GM18951 (cell line): ENCODE results near the gene CALCR.

Experiments used
- POLR2A ChIP-seq: IDR thresholded peaks from 4 replicates; pipeline ENCODE4 v1.6.1; 2011; ENCODE audit warnings: mild to moderate bottlenecking; ENCODE audit not compliant: insufficient read length, insufficient read depth; ENCODE audit errors: extremely low read depth
- in situ Hi-C: fragments of 300-500 bp; cut with MboI; formaldehyde crosslinking; loops from one replicate; pipeline ENCODE4 v1.12.0; 2022; ENCODE audit warnings: low sequenced_read_pairs, mixed read lengths, inconsistent platforms; ENCODE audit not compliant: unreplicated experiment

Gene CALCR

DNA sequence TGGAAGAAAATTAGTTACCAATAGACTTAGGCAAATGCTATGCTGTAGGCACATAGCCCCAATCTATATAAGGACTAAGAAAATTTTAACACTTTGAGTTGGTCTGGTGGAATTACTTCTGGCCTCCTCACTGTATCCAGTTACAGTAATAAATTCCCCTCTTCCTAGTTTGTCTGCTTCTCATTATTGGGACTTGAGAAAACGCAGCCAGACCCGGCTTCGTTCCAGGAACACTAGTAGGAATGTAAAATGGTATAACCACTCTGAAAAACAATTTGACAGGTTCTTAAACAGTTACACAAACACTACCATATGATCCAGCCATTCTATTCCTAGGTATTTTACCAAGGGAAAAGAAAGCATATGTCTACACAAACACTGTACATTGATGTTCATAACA lies 192.2 kb downstream of the CALCR start:
- in situ Hi-C loops = no loop called here
- no peak for TF ChIP-seq POLR2A

DNA sequence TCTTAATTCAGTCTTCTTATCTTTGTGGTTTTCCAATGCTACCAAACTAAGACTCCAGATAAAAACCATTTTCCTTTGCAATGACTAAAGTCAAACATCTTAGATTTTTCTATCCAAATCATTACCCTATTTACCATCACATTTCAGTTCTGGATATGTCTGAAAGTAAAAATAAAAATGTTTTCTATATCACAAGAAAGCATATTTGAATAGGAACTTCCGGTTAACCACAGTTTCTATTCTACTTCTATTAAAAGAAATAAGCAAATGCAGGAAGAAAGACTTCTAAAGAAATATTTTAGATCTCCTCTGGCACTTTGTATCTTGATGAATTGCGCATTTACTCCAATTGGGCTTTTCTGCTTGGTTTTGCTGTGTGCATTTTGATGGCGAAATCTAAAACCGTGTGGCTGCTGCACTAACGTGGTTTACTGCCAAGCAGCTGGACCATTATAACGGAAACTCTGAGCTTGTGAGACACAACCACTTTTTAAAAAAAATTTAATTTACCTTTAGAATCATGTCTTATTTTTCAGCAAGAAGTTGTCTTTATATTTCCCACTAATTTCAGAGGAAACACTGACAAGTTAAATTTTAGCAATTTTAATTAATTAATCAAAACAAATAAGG lies 196.3 kb downstream of the CALCR start:
- TF ChIP-seq POLR2A = no peak
- in situ Hi-C loops = no loop called here

DNA sequence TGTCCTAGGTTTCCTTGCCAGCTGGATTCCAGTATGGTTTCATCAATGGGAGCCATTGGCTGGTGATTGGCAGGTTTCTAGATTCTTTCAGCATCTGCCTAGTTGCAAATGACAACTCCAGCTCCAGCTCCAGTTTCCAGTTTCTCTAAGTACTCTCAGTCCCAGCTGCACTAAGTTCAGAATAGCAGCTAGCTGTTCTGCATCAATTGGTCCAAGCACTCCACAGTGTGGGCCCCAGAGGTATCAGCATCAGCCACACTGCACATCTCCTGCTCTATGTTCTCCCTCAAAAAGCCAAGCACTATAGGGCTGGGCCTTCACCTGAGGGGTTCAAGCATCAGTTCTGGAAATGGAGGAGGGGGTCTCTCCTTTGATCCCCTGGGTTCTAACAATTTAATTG lies 198.9 kb downstream of the CALCR start:
- no peak for TF ChIP-seq POLR2A
- in situ Hi-C loops = no loop called here
